Posterior cingulate gyrus (tissue), 11 donors: ENCODE data around the gene PDHX.
"Not testable (repeated sequence)": the region's sequence is repeated elsewhere in the genome, so short reads cannot be mapped to it uniquely, and the experiment has no call there.

Experiments
- DNase-seq, 10 donors: peaks; one replicate each; pipeline versions ENCODE4 v3.0.0 to v3.0.0-alpha.2; 2020 to 2021; ENCODE audit warnings: mixed read lengths in 3 of 10
- intact Hi-C: fragments of 100-400 bp; cut with DNase I; formaldehyde crosslinking; loops from one replicate; pipeline ENCODE4 v1.15.1; 2023

The PDHX gene

DNA sequence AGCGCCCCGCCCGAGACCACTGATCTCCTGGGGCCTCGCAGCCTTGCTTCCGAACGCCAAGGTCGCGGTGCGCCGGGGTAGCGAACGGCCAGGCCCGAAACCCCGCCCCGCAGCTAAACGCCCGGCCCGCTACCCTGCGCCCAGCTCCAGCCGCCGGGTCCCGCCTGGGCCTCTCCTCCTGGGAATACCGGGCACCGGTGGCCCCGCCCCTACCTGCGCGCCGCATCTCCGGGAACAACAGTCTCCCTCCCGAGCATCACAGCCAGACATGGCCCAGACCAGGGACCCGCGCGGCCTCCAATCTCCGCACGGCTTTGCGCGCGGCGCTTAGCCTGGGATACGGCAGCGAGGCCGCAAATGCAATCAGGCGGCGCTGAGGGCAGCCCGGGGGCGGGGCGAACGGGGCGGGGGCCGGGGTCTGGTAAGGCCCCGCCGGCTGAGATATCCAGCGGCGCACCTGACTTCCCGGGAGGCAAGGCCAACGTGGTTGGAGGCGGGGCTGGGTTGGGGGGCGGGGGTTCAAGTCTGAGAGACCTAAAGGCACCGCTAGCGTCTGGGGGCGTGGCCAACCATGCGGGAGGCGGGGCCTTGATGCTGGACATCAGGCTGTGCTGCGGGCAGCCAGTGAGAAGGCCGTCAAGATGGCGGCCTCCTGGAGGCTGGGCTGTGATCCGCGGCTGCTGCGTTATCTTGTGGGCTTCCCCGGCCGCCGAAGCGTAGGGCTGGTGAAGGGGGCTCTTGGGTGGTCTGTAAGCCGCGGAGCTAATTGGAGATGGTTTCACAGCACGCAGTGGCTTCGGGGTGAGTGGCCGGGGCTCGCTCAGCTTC lies at the start of gene PDHX, which contains the start of gene APIP:
Gene PDHX (plus strand): TSS at position 604 of the 828 bp plus-strand sequence. CDS start 38 bp downstream, at position 642.
Gene APIP (minus strand): TSS at position 365 of the 828 bp plus-strand sequence. CDS start 95 bp downstream, at position 270.
- intact Hi-C loops: no loop called here
- DNase-seq: peak; percentile 93 to 100 (median 96)

DNA sequence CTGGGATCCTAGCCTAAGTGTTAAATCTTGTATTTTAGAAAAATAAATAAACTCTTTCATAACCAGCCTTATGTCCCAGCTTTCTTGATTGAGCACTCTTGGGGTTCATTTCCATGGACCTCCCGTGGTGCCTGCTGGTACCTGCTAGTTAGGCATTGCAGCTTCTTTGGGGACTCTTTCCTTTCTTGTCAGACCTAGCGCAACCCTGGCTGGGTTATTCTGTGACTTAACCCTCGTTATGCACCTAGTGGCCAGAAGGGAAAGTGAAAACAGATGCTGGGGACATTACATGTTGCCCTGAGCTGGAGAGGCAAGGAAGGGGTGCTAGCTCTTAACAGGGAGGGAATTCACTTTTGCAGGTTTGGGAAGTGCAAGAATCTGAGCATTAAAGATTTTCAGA lies 47.0 kb upstream of the PDHX start:
- intact Hi-C loops: no loop called here
- DNase-seq: no peak

DNA sequence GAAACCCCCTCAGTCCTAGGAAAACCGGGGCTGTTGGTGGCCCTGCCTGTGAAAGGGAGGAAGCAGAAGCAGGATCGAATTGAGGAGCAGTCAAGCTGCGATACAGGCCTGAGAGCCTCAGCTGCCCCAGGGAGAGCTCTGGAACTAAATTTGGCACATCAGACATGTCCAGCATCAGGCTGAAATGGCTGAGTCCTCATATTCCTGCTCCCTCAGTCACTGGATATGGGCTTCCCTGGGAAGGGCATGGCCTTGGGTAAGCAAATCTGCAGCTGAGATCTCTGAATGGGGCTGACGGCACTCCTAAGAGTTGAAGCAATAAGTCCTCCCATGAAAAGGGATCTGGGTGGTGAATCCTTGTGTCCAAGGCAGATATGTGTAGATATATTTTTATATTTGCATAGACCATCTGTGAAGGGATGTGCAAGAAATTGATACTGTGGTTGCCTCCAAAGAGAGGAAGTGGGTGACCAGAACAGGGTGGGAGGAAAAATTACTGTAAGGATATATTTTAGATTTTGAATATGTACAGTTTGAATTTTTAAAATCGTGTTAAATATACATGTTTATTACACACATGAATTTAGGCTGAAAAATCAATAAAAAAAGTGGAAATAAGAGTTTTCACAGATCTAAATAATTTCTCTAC lies 45.7 kb upstream of the PDHX start:
- intact Hi-C loops: no loop called here
- DNase-seq: no peak

DNA sequence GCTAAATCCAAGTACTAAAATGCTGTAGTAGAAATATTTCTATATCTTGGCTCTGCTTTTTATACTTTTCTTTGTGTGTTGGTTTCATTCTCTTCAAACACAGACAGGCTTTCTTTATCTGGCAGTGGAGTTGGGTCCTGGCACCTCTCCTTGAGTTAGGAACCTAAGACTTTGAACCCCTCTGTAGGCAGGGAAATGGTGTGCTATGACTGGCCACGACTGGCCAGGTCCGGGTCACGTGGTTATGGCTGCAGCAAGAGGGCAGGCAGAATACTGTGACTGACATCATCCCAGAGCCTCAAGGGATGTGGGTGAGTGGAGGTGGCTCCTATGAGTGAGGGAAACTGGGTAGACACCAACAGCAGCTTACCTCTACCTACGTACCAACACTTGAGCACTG lies 42.2 kb upstream of the PDHX start:
- intact Hi-C loops: no loop called here
- no peak for DNase-seq

DNA sequence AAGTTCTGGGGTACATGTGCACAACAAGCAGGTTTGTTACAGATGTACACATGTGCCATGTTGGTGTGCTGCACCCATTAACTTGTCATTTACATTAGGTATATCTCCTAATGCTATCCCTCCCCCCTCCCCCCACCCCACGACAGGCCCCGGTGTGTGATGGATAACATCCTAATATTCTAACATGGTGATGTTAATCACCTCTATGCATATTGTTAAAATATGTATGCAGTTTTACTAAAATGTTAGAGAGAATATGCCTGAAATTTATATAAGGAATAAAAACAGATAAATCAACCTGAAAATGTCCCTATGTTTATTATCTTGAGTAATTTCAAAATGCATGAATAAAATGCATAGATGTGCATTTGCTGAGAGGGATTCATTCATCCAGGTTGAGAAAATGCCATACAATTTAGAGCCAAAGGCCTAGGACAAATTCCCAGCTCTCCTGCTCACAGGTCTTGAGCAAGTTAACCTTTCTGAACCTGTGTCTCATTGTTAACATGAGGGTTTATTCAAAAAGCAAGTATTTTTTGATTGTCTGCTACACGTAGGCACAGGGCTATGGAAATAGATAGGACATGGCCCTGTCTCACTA lies 38.9 kb upstream of the PDHX start:
- intact Hi-C loops: no loop called here
- no peak for DNase-seq

DNA sequence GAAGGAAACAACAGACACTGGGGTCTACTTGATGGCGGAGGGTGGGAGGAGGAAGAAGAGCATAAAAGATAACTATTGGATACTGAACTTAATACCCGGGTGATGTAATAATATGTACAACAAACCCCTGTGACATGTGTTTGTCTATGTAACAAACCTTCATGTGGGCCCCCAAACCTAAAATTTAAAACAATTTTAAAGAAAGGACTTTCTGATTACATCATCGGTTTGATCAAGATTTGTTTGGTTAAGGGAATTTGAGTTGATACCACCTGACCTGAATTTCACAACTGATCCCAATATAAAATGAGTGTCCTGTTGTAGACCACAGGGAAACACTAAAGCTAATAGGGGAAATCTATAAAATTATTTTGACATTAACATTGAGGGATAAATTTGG lies 34.5 kb upstream of the PDHX start:
- DNase-seq: no peak
- intact Hi-C loops: no loop called here

DNA sequence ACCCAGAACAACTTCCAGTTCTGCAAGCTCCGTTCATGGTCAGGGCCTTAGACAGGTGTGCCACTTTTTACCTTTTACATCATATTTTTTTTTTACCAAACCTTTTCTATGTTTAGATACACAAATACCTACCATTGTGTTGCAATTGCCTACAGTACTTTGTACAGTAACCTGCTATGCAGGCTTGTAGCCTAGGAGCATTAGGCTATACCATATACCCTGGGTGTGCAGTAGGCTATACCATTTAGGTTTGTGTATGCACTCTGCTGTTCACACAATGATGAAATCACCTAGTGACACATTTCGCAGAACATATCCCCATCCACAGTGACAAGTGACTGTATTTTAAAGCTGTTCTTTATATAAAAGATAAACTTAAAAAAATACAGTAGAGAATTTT lies 29.8 kb upstream of the PDHX start:
- no peak for DNase-seq
- intact Hi-C loops: no loop called here

DNA sequence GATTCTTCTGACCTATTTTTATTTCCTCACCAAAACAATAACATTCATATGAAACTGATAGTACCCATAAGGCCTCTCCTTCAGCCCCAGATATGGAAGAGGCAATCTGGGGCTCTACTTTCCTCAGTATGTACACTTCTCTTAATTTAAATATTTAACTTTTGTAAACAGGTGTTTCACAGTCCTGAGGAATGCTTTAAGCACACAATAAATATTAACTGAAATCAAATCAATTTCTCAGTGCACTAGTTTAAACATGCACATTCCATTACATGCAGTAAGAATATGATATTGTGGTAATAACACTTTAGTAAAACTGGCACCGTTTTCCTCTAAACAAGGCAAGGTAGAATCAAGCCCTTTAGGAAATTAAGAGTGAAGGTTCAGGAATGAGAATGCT lies 29.2 kb upstream of the PDHX start:
- intact Hi-C loops: no loop called here
- DNase-seq: no peak

DNA sequence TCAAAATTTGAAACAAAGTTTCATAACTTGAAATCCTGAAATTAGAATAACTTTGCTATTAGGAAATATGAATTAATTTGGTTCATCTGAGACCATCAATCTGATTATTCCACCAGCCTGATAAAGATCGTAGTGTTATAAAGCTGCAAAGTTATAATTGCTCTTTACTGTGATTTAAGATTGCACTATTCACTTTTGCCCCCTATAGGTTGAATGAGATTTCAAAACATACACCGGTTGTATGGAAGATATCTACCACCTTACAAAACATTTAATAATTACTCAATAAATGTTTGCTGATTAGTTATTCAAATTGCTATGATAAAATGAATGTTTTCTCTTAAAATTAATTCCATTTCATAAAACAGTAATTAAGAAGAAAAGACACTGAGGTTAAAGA lies 26.3 kb upstream of the PDHX start:
- no peak for DNase-seq
- intact Hi-C loops: loop anchor here (5.0 to 10.0 kb wide), 3 partner anchors 235 to 715 kb away; partner anchors contain the start of gene ELF5

DNA sequence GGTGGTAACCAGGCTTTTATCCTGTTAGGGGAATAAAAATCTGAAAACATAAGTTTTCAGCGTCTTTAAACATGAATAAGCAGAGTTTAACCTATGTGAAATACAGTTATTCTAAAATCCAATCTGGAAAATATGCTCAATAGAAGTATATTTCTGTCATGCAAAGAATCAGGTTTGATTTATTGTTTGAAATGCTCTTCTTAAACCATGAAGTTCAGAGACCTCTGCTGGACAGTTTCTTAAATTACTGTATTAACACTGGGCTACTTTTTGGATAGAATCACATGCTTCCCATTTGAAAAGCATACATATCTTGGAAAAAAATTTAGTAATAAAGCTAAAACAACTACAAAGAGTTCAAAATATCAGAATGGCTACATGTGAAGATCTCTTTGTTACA lies 25.6 kb upstream of the PDHX start:
- DNase-seq: no peak
- intact Hi-C loops: loop anchor here (1.0 to 10.0 kb wide), 4 partner anchors 236 to 716 kb away; partner anchors contain the start of gene ELF5

DNA sequence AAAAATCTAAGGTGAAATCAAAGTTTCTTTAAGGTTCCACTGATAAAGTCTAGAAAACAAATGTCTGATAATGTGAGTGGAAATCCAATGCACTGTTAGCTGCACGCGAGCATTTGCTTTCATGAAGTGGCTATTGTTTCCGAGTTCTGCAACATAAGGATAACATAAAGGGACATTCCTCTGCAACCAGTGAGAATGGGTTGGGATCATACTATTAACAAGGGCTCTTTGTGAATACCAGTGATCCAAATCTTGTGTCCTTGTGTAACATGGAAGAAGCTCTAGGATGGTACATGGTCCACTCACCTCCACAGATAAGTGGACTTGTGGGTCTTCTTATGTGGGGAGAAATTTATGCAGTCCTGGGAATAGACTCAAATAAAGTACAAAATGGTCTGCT lies 24.8 kb upstream of the PDHX start:
- intact Hi-C loops: loop anchor here (1.0 to 10.0 kb wide), 4 partner anchors 237 to 717 kb away; partner anchors contain the start of gene ELF5
- DNase-seq: no peak

DNA sequence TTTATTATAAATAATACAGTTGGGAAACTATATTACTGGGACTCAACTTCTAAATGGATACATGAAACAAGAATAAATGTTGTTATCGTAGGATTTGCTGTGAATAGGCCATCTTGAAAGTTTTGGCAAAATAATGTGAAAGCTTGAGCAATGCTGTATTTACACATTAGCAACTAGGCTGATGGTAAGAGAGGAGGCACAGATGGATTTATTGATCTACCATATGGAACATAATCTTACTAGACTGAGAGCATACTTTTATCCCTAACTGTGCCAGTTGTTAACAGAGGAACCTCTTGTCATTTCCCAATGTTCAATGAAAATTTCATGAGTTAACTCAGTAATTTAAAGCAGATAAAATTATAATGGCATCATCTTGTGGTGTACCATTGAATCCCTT lies 23.0 kb upstream of the PDHX start:
- DNase-seq: no peak
- intact Hi-C loops: loop anchor here (5.0 to 10.0 kb wide), 3 partner anchors 239 to 719 kb away; partner anchors contain the start of gene ELF5

DNA sequence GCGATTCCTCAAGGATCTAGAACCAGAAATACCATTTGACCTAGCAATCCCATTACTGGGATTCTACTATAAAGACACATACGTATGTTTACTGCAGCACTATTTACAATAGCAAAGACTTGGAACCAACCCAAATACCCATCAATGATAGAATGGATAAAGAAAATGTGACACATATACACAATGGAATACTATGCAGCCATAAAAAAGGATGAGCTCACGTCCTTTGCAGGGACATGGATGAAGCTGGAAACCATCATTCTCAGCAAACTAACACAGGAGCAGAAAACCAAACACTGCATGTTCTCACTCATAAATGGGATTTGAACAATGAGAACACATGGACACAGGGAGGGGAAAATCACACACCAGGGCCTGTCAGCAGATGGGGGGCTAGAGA lies 20.2 kb upstream of the PDHX start:
- not testable (repeated sequence) for DNase-seq
- intact Hi-C loops: loop anchor here (10.0 kb wide), 2 partner anchors 241 to 721 kb away; no protein-coding TSS in a partner anchor

DNA sequence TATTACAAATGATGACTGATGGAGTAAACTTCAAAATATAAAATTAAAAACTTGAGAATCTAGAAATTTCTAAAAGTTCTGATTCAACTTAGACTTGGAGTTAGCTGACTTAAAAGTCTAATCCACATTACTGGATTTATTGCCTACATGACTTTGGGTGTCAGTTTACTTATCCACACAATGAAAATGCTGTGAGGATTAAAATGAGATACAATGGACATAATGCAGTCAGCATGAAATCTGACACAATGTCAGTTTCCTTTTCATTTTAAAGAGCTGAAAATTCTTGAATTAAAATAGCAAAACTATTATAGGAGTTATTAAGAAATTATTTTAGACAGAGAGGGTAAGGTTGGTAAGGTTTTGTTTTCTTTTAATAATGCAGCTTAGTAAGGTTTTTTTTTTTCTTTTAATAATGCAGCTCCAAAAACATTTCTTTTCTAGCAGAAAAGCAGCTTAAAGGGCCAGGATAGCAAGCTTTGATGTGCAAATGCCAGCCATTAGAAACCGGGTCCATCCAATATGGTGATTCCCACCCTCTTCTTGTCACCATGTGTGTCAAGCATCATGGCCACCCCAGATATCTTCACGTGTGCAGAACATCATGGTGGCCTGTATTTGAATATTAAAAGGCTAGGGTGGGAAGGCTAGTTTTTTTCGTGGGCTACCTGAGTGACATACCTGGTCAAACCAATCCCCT lies 19.1 kb upstream of the PDHX start:
- intact Hi-C loops: loop anchor here (10.0 kb wide), 2 partner anchors 243 to 723 kb away; no protein-coding TSS in a partner anchor
- DNase-seq: no peak

DNA sequence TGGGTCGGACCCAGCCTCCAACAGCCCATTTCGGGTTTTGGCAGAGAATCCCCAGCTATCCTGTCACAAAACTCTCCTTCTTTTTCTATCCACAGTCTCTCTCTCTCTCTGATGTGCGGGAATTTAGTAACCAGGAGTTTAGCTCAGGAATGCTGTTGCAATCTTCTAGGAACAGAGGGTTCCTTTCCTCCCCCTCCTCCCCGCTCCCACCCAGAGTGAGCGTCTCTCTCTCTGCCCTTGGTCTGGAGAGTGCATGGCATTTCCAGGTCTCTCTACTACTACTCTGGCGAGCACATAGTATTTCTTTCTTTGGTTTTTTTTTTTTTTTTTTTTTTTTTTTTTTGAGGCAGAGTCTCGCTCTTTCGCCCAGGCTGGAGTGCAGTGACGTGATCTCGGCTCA lies 17.9 kb upstream of the PDHX start:
- no peak for DNase-seq
- intact Hi-C loops: loop anchor here (10.0 kb wide), 2 partner anchors 244 to 724 kb away; no protein-coding TSS in a partner anchor

DNA sequence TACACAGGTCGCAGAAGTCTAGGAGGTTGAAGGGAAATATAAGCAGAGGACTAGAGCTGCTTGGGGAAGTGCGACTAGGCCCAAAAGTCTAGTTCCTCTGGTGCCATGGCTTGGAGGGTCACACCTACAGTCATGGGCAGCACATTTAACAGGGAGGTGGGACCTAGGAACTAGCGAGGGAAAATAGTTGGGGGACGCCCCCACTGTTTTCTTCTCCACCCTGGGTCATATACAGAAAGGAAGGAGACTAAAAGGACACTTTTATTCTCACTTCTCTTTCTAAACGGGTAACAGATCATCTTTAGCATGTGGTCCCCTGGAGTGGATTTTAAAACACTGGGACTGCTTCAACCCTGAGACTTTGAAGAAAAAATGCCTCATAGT lies 16.8 kb upstream of the PDHX start:
- DNase-seq: no peak
- intact Hi-C loops: loop anchor here (10.0 kb wide), 2 partner anchors 245 to 725 kb away; no protein-coding TSS in a partner anchor

DNA sequence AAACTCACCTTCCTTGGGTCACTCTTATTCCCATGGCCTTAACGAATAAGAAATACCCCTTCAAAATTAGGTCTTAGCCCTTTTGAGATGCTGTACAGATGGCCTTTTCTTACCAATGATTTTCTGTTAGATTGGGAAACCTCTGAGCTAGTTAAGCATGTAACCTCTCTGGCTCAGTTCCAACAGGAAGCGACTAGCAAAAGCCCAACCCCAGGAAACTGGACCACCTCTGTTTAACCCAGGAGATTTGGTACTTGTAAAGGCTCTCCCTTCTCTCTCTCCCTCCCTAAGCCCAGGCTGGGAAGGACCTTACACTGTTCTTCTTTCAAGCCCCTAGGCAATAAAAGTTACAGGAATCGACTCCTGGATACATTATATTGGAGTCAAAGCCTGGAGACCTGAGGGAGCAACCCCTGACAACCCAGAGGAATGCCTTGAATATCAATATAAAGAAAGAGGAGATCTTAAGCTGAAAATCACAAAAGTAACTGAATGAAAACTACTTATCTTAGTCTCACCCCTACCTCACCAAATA lies 11.9 kb upstream of the PDHX start:
- DNase-seq: no peak
- intact Hi-C loops: no loop called here

DNA sequence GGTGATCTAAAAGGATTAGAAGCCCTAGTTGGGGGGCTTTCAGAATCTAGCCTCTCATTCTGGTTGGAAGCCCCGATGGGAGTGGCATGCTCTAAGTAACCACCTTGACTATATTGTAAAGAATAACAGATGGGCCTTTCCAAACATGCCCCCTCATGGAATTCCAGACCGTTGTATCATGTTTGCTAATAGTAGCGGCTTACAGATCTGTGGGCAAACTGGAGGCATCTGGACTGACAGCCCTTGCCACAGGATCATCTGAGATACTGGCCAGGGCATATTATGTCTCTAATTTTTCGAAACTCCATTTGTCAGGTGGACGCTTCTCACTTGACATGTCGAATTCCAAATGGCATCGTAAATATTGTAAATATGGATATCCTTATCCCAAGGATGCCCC lies 10.8 kb upstream of the PDHX start:
- intact Hi-C loops: no loop called here

DNA sequence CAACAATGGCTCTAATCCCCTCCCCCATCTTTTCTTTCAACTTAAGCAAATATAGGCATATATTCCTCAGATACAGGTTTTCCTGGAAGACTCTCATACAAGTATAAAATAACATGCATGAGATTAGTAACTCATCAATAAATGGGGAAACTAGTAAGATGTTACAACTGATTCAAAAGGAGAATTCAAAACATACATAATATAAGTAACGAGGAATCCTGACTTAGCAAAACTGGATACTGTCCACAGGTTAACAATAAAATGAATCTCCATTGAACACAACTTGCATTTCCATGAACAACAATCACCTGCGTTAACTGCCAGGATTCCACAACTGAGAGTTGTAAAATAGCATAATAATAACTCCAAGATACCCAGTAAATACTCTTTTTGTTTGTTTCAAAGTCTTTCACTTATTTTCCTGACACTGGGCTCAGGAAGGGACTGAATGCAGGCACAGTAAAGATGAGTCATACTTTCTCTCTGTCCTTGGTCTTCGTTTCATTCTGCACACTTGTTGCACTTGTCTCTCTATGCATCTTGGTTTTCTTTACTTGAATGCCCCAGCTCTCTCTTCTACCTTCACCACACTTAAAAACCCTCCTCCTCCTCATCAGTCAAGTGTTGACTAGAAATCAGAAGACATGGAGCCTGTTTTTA lies 8.4 kb upstream of the PDHX start:
- intact Hi-C loops: no loop called here
- no peak for DNase-seq

More for the DNA sequence above, 10.8 kb upstream of the PDHX start:
- no peak for DNase-seq

DNA sequence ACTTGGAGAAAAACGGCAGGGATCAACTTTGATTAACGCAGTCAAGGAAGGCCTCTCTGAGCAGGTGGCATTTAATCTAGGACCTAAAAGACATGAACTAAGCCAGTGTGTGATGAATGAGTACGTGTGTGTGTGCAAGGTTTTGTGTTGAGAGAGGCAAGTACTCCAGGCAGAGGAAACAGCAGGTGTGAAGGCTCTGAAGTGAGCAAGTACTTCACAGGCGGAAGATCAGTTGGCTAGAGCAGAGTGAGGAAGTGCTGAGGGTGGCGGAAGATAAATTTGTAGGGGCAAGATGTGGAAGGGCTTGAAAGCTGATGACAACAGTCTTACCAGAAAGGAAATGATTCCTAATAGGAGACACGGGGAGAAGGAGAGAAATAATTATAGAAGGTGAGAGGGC lies 7.0 kb upstream of the PDHX start:
- no peak for DNase-seq
- intact Hi-C loops: no loop called here
